Neutrophil (primary cell): ENCODE data around the gene MEIS3.
"Not testable (repeated sequence)": the region's sequence is repeated elsewhere in the genome, so short reads cannot be mapped to it uniquely, and the experiment has no call there.

Experiments
- H3K27ac ChIP-seq: fragments of 200-600 bp; sonication (generic); 2 replicates; pipeline ENCODE4 v1.5.1; 2016; ENCODE audit warnings: mild to moderate bottlenecking, moderate library complexity
- H3K27me3 ChIP-seq: fragments of 200-600 bp; sonication (generic); 2 replicates; pipeline ENCODE4 v1.6.0; 2016; ENCODE audit warnings: mild to moderate bottlenecking
- H3K36me3 ChIP-seq: fragments of 200-600 bp; sonication (generic); 2 replicates; pipeline ENCODE4 v1.5.1; 2017
- H3K4me1 ChIP-seq, 2 experiments: fragments of 200-600 bp in 1 of 2; sonication (generic) in 1 of 2; 1 replicate in 1 of 2; 2 replicates in 1 of 2; pipeline versions ENCODE4 v1.5.1 to v1.6.1; 2013 to 2016; ENCODE audit warnings: low read depth in 1 of 2, low read length in 1 of 2, mild to moderate bottlenecking in 1 of 2, moderate library complexity in 1 of 2; ENCODE audit not compliant: control insufficient read depth in 1 of 2, insufficient read depth in 1 of 2
- H3K4me3 ChIP-seq, 2 experiments: fragments of 200-600 bp in 1 of 2; sonication (generic) in 1 of 2; 1 replicate in 1 of 2; 2 replicates in 1 of 2; pipeline ENCODE4 v1.5.1; 2013 to 2016; ENCODE audit warnings: low read depth in 1 of 2, low read length in 1 of 2, mild to moderate bottlenecking in 1 of 2, moderate library complexity in 1 of 2
- H3K9me3 ChIP-seq: fragments of 200-600 bp; sonication (generic); 2 replicates; pipeline ENCODE4 v1.5.1; 2016
- TF ChIP-seq, protein P1 (sequence below): fragments of 200-600 bp; sonication (generic); IDR thresholded peaks from 2 replicates; pipeline ENCODE4 v1.5.1; 2016; ENCODE audit warnings: antibody characterized with exemption

Gene MEIS3

DNA sequence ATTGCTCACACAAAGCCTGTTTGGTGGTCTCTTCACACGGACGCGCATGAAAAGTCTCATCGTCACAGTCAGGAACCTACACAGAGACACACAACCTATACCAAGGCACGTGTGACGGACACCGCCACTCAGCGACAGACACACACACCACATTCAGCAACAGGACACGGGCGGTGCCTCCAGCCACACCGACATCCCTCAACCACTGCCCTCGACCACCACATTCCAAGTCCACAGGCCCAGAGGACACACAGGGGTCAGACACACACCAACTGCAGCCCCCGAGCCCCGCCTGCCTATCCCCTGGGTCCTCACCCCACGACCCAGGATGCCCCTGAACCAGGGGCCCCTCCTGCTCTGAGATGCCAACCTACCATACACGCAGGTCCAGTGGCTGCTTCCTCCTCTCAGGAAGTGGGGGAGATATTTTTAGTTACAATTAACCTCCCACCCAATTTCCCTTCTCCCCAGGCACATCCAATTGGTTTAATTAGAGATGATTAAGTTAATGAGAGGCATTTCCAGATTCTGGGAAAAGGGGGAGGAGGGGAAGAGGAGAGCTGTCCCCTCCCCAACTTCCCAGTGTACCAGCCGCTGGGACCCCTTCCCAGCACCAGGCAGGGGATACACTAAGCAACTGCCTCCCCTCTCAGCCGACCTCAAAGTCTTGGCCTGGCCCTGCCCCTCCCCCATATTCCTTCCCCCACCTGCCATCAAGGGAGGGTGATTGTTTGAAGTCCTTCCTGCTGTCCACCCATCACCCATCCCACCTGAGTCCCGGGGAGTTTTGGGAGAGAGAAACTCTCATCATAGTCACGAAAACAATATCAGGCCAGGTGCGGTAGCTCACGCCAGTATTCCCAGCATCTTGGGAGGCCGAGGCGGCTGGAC, 20.4 kb downstream of the MEIS3 start:
- no peak overlapping the region for H3K4me3 ChIP-seq
- TF ChIP-seq, protein P1, sequence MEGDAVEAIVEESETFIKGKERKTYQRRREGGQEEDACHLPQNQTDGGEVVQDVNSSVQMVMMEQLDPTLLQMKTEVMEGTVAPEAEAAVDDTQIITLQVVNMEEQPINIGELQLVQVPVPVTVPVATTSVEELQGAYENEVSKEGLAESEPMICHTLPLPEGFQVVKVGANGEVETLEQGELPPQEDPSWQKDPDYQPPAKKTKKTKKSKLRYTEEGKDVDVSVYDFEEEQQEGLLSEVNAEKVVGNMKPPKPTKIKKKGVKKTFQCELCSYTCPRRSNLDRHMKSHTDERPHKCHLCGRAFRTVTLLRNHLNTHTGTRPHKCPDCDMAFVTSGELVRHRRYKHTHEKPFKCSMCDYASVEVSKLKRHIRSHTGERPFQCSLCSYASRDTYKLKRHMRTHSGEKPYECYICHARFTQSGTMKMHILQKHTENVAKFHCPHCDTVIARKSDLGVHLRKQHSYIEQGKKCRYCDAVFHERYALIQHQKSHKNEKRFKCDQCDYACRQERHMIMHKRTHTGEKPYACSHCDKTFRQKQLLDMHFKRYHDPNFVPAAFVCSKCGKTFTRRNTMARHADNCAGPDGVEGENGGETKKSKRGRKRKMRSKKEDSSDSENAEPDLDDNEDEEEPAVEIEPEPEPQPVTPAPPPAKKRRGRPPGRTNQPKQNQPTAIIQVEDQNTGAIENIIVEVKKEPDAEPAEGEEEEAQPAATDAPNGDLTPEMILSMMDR: no peak
- H3K36me3 ChIP-seq: no peaks in the 10 kb centered on the region
- H3K4me1 ChIP-seq: no peaks in the 10 kb centered on the region
- no peak overlapping the region for H3K27ac ChIP-seq
- no peaks in the 10 kb centered on the region for H3K9me3 ChIP-seq
- peaks cover 76% of the 10 kb centered on the region for H3K27me3 ChIP-seq

DNA sequence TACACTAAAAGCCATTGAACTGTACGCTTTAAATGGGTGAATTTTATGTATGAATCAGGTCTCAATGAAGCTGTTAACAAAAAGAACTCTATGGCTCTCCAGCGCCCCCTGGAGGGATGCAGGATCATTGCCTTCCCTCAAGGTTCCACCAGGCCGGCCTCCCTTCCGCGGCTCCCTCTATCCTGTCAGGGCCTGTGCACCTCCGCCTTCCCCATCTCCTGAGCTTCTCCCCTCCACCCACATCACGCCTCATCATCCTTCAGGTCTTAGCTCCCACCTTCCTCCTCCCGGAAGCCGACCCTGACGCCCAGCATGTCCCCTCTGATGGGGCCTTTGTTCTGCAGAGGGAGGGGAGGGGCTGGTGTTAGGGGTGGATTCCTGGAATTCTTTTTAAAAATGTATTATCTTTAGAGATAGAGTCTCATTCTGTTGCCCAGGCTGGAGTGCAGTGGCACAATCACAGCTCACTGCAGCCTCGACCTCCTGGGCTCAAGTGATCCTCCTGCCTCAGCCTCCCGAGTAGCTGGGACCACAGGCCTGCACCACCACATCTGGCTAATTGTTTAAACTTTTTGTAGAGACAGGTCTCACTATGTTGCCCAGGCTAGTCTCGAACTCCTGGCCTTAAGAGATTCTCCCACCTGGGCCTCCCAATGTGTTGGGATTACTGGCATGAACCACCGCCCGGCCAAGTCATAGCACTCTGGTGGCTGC, 27.7 kb downstream of the MEIS3 start:
- Histone ChIP-seq H3K27me3 (peaks cover 32% of the 10 kb centered on the region), H3K27ac (peak overlapping the region; percentile 94), H3K36me3 (no peaks in the 10 kb centered on the region), H3K4me3 (peak overlapping the region in 1 of 2 experiments; percentile 44), H3K9me3 (no peaks in the 10 kb centered on the region), H3K4me1 (peaks cover 50 to 52% of the 10 kb centered on the region in 2 experiments)
- TF ChIP-seq, protein P1: peak; percentile 97

DNA sequence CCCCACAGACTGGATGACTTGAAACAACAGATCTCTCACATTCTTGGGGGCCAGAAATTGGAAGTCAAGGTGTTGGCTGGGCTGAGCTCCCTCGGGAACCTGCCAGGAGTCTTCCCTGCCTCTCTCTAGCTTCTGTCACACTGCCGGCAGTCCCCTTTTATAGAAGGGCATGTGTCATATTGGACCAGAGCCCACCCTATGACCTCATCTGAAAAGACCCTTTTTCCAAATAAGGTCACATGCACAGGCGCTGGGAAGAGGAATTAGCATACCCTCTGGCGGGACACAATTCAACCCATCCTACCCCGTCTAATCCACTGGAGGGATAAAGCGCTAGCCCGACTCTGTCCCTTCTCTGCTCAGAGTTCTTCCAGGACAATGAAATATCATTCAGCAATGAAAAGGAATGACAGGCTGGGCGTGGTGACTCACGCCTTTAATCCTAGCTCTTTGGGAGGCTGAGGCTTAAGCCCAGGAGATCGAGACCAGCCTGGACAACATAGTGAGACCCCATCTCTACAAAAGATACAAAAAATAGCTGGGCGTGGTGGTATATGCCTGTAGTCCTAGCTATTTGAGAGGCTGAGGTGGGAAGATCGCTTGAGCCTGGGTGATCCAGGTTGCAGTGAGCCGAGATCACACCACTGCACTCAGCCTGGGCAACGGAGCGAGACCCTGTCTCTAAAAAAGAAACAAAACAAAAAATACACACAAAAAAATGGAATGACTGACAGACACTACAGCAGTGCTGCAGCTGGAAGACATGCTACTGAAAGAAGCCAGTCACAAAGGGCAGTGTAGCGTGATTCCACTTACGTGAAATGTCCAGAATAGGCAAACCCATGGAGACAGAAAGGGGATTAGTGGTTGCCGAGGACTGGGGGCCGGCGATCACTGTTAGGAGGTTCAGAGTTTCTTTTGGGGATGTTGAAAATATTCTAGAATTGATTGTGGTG, 28.5 kb downstream of the MEIS3 start:
- Histone ChIP-seq H3K36me3 (no peaks in the 10 kb centered on the region), H3K4me3 (peak overlapping the region; percentile 40 to 44), H3K27me3 (peaks cover 32% of the 10 kb centered on the region), H3K4me1 (peaks cover 58 to 60% of the 10 kb centered on the region in 2 experiments), H3K27ac (peak overlapping the region; percentile 94), H3K9me3 (no peaks in the 10 kb centered on the region)
- TF ChIP-seq, protein P1: no peak

DNA sequence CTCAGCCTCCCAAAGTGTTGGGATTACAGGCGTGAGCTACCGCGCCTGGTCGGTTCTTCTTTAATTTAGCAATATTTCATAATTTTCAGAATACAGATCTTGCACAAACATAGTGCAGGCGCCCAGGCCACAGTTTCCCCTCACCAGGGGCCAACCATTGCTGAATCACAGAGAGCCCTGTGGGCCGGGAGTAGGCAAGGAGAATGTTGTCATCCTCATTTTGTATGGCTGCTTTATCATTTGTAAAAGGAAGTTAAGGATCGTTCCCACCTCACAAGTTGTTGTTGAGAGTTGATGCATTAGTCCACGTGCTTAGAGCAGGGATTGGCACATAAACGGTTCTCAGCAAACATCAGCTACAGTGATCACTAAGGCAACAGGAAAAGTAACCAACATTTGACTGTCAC, 30.2 kb downstream of the MEIS3 start:
- Histone ChIP-seq H3K4me3 (peak overlapping the region; percentile 40 to 44), H3K9me3 (no peaks in the 10 kb centered on the region), H3K4me1 (peaks cover 75 to 77% of the 10 kb centered on the region in 2 experiments), H3K27me3 (peaks cover 18% of the 10 kb centered on the region), H3K27ac (peak overlapping the region; percentile 94), H3K36me3 (no peaks in the 10 kb centered on the region)
- TF ChIP-seq, protein P1: peak; percentile 16

DNA sequence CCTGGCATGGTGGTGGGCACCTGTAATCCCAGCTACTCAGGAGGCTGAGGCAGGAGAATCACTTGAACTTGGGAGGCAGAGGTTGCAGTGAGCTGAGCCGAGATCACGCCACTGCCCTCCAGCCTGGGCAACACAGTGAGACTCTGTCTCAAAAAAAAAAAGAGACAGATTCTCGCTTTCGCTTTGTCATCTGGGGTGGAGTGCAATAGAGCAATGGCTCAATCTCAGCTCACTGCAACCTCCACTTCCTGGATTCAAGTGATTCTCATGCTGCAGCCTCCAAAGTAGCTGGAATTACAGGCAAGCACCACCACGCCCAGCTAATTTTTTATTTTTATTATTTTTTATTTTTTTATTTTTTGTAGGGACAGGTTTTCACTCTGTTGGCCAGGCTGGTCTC, 30.6 kb downstream of the MEIS3 start:
- peaks cover 79 to 81% of the 10 kb centered on the region in 2 experiments for H3K4me1 ChIP-seq
- not testable (repeated sequence) for H3K9me3 ChIP-seq, H3K36me3 ChIP-seq
- peak overlapping the region; percentile 40 to 44 for H3K4me3 ChIP-seq
- peaks cover 14% of the 10 kb centered on the region for H3K27me3 ChIP-seq
- peak overlapping the region; percentile 94 for H3K27ac ChIP-seq

DNA sequence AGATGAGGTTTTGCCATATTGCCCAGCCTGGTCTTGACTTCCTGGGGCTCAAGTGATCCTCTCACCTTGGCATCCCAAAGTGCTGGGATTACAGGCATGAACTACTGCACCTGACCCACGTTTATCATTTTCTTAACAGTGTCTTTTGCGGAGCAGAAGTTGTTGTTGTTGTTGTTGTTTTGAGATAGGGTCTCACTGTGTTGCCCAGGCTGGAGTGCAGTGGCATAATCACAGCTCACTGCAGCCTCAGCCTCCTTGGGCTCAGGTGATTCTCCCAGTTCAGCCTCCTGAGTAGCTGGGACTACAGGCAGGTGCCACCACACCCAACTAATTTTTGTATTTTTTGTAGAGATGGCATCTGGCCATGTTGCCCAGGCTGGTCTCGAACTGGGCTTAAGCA, 31.7 kb downstream of the MEIS3 start:
- not testable (repeated sequence) for H3K9me3 ChIP-seq, H3K36me3 ChIP-seq, H3K27me3 ChIP-seq
- H3K4me1 ChIP-seq: peaks cover 90 to 92% of the 10 kb centered on the region in 2 experiments
- peak overlapping the region; percentile 0 to 44 for H3K4me3 ChIP-seq
- peak overlapping the region; percentile 94 for H3K27ac ChIP-seq

DNA sequence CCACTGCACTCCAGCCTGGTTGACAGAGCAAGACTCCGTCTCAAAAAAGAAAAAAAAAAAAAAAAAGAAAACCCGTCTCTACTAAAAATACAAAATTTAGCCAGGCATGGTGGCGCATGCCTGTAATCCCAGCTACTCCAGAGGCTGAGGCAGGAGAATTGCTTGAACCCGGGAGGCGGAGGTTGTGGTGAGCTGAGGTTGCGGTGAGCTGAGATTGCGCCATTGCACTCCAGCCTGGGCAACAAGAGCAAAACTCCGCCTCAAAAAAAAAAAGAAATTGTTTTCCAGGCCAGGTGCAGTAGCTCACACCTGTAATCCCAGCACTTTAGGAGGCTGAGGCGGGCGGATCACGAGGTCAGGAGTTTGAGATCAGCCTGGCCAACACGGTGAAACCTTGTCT, 32.7 kb downstream of the MEIS3 start:
- Histone ChIP-seq H3K4me3 (peak overlapping the region in 1 of 2 experiments; percentile 44), H3K36me3 (peaks cover 12% of the 10 kb centered on the region), H3K4me1 (peaks cover 99% of the 10 kb centered on the region in 2 experiments), H3K27ac (peak overlapping the region; percentile 94)
- not testable (repeated sequence) for H3K9me3 ChIP-seq, H3K27me3 ChIP-seq

DNA sequence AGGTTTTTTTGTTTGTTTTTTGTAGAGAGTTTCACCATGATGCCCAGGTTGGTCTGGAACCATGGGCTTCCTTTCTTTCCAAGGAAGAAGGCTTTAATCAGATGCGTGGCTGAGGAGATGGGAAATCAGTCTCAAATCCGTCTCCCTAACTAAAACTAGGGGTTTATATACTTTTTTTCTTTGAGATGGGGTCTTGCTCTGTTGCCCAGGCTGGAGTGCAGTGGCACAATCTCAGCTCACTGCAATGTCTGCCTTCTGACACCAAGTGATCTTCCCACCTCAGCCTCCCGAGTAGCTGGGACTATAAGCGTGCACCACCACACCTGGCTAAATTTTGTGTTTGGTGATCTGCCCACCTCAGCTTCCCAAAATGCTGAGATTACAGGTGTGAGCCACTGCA, 34.8 kb downstream of the MEIS3 start:
- not testable (repeated sequence) for H3K9me3 ChIP-seq, H3K27me3 ChIP-seq, H3K4me3 ChIP-seq
- Histone ChIP-seq H3K36me3 (peaks cover 32% of the 10 kb centered on the region), H3K27ac (peak overlapping the region; percentile 94), H3K4me1 (peaks cover 98 to 99% of the 10 kb centered on the region in 2 experiments)
